ENCODE results near the gene ANKH. TPM values are rescaled to one million over a fixed set of nuclear protein-coding genes. Genes with fewer than 3 reads are reported as not detected.

ANKH gene
- total and polyA plus RNA-seq, 4 donors: 10.8 to 46.7 (median 17.2) TPM

DNA sequence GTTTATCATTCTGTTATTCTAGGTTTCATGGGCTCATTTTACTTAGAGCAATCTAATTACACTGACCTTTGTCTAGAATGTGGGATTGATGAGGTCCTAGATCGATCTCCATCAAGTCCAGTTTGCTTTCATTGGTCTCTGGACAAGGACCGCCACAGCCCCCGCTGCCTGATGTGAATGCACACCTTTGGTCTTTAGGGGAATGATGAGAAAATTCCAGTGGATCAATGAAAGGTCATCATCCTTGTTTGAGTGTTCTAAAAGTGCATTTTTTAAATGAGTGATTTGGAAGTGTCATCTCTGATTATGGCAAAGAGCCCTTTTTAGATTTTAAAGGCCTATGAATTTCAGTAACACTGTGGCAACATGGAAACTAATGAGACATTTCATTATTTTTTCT is 2.2 kb upstream of the ANKH start:
- no peak overlapping the region for H3K27ac ChIP-seq (ENCODE audit: low read depth in 1 of 2, low read length in 1 of 2)
- no peak overlapping the region for H3K9ac ChIP-seq (ENCODE audit: insufficient read depth in 1 of 2, low read length in 2 of 2)
- H3K4me1 ChIP-seq (ENCODE audit: control insufficient read depth in 5 of 5, insufficient read depth in 5 of 5, low read length in 5 of 5): peaks cover 0 to 11% (median 4%) of the 10 kb centered on the region in 5 donors
- H3K27me3 ChIP-seq (ENCODE audit: control insufficient read depth in 3 of 3, insufficient read depth in 3 of 3, low read length in 2 of 3): peaks cover 0 to 23% (median 20%) of the 10 kb centered on the region in 3 donors
- no peak for ATAC-seq (ENCODE audit: insufficient read depth, low FRiP score)
- no peaks in the 10 kb centered on the region for H3K36me3 ChIP-seq (ENCODE audit: control insufficient read depth in 4 of 4, insufficient read depth in 4 of 4, low read length in 4 of 4)
- H3K9me3 ChIP-seq (ENCODE audit: control insufficient read depth in 4 of 4, insufficient read depth in 3 of 4, low read length in 3 of 4): no peaks in the 10 kb centered on the region
- TF ChIP-seq, protein P1, sequence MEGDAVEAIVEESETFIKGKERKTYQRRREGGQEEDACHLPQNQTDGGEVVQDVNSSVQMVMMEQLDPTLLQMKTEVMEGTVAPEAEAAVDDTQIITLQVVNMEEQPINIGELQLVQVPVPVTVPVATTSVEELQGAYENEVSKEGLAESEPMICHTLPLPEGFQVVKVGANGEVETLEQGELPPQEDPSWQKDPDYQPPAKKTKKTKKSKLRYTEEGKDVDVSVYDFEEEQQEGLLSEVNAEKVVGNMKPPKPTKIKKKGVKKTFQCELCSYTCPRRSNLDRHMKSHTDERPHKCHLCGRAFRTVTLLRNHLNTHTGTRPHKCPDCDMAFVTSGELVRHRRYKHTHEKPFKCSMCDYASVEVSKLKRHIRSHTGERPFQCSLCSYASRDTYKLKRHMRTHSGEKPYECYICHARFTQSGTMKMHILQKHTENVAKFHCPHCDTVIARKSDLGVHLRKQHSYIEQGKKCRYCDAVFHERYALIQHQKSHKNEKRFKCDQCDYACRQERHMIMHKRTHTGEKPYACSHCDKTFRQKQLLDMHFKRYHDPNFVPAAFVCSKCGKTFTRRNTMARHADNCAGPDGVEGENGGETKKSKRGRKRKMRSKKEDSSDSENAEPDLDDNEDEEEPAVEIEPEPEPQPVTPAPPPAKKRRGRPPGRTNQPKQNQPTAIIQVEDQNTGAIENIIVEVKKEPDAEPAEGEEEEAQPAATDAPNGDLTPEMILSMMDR (IDR thresholded peaks at IDR 0.05; ENCODE audit: control extremely low read depth, extremely low read depth): no peak
- no peak for DNase-seq
- H3K4me3 ChIP-seq: no peak overlapping the region
- 98 to 99% methylated on average over 3 of the region's 3 CpGs for WGBS, 2 donors

DNA sequence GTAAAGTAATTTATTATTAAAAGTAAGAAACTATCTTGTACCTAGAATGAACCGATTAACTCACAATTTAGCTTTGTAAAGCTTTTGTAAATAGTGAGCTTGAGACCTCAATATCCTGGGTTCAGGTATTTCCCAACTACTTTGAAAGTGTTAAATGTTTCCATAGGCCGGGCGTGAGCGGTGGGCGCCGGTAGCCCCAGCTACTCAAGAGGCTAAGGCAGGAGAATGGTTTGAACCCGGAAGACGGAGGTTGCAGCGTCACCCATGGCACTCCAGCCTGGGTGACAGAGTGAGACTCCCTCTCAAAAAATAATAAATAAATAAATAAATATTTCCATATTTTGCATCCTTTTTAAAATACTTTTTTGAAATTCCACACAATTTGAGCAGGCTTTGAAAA is 1.5 kb upstream of the ANKH start:
- peak overlapping the region in 1 of 2 donors; percentile 18 for H3K9ac ChIP-seq (ENCODE audit: insufficient read depth in 1 of 2, low read length in 2 of 2)
- H3K27me3 ChIP-seq (ENCODE audit: control insufficient read depth in 3 of 3, insufficient read depth in 3 of 3, low read length in 2 of 3): peaks cover 0 to 25% (median 22%) of the 10 kb centered on the region in 3 donors
- no peaks in the 10 kb centered on the region for H3K9me3 ChIP-seq (ENCODE audit: control insufficient read depth in 4 of 4, insufficient read depth in 3 of 4, low read length in 3 of 4)
- ATAC-seq (ENCODE audit: insufficient read depth, low FRiP score) (no peak), DNase-seq (no peak)
- H3K36me3 ChIP-seq (ENCODE audit: control insufficient read depth in 4 of 4, insufficient read depth in 4 of 4, low read length in 4 of 4): no peaks in the 10 kb centered on the region
- peaks cover 0 to 11% (median 4%) of the 10 kb centered on the region in 5 donors for H3K4me1 ChIP-seq (ENCODE audit: control insufficient read depth in 5 of 5, insufficient read depth in 5 of 5, low read length in 5 of 5)
- TF ChIP-seq, protein P1 (IDR thresholded peaks at IDR 0.05; ENCODE audit: control extremely low read depth, extremely low read depth): no peak
- peak overlapping the region in 1 of 2 donors; percentile 100 for H3K27ac ChIP-seq (ENCODE audit: low read depth in 1 of 2, low read length in 1 of 2)
- 61 to 78% methylated on average over 9 of the region's 9 CpGs for WGBS, 2 donors
- H3K4me3 ChIP-seq: no peak overlapping the region

DNA sequence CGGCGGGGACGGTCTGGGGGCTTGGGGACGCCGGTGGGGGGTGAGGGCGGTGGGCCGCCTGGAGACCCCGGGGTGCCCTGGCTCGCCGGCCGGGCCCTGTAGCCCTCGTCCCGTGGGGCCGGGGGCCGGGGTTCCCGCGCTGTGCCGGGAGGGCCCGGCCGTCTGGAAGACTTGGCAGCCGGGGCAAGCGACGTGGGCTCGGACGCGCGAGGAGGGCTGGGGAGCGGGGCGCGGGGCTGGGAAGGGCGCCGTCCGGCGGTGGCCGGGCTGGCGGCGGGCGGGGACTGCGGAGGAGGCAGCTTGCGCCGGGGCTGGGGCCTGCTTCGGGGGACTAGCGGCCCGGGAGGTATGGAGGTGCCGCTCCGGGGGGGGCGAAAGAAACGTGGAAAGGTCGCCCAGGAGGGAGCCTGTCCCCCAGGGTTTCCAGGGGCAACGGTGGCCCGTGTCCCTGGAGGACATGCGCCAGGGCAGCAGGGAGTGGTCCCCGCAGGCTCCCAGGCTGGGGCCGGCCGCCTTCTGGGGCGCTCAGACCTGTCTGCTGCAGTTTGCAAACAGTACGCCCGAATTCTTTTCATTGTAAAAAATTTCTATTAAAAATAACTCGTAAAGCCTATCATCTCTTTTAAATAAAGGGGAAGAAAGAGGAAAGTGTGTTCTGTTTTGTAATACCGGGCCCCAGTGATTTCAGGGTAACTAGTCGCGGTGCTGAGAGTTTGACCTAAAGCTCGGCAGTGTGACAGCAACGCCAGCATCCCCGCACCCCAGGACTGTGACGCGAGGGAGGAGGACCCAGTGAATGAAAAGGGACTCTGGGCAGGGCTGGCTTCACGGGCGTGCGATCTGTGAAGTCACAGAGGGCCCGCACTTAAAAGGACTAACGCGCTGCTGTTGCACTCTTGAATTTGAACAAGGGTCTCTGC is 752 bp upstream of the ANKH start:
- 2% methylated on average over 66 to 73 of the region's 73 CpGs for WGBS, 2 donors
- TF ChIP-seq, protein P1 (IDR thresholded peaks at IDR 0.05; ENCODE audit: control extremely low read depth, extremely low read depth): no peak
- peak; percentile 70 to 76 (median 75) for DNase-seq
- H3K4me1 ChIP-seq (ENCODE audit: control insufficient read depth in 5 of 5, insufficient read depth in 5 of 5, low read length in 5 of 5): peaks cover 0 to 11% (median 4%) of the 10 kb centered on the region in 5 donors
- H3K4me3 ChIP-seq: peak overlapping the region; percentile 65
- no peaks in the 10 kb centered on the region for H3K36me3 ChIP-seq (ENCODE audit: control insufficient read depth in 4 of 4, insufficient read depth in 4 of 4, low read length in 4 of 4)
- peak overlapping the region in 1 of 2 donors; percentile 18 for H3K9ac ChIP-seq (ENCODE audit: insufficient read depth in 1 of 2, low read length in 2 of 2)
- H3K27ac ChIP-seq (ENCODE audit: low read depth in 1 of 2, low read length in 1 of 2): peak overlapping the region; percentile 87 to 100
- ATAC-seq (ENCODE audit: insufficient read depth, low FRiP score): peak; percentile 62
- H3K9me3 ChIP-seq (ENCODE audit: control insufficient read depth in 4 of 4, insufficient read depth in 3 of 4, low read length in 3 of 4): no peaks in the 10 kb centered on the region
- H3K27me3 ChIP-seq (ENCODE audit: control insufficient read depth in 3 of 3, insufficient read depth in 3 of 3, low read length in 2 of 3): peaks cover 0 to 25% (median 22%) of the 10 kb centered on the region in 3 donors
